Measurements from ENCODE around the gene SYT3.
"Not testable (repeated sequence)": the region's sequence is repeated elsewhere in the genome, so short reads cannot be mapped to it uniquely, and the experiment has no call there.

DNA sequence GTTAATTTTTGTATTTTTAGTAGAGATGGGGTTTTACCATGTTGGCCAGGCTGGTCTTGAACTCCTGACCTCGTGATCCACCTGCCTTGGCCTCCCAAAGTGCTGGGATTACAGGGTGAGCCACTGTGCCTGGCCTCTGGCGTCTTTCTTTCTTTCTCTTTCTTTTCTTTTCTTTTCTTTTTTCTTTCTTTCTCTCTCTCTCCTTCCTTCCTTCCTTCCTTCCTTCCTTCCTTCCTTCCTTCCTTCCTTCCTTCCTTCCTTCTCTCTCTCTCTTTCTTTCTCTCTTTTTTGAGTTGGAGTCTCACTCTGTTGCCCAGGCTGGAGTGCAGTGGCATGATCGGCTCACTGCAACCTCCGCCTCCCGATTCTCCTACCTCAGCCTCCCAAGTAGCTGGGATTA is 20.5 kb downstream of the SYT3 start:
- TF ChIP-seq, protein P1, sequence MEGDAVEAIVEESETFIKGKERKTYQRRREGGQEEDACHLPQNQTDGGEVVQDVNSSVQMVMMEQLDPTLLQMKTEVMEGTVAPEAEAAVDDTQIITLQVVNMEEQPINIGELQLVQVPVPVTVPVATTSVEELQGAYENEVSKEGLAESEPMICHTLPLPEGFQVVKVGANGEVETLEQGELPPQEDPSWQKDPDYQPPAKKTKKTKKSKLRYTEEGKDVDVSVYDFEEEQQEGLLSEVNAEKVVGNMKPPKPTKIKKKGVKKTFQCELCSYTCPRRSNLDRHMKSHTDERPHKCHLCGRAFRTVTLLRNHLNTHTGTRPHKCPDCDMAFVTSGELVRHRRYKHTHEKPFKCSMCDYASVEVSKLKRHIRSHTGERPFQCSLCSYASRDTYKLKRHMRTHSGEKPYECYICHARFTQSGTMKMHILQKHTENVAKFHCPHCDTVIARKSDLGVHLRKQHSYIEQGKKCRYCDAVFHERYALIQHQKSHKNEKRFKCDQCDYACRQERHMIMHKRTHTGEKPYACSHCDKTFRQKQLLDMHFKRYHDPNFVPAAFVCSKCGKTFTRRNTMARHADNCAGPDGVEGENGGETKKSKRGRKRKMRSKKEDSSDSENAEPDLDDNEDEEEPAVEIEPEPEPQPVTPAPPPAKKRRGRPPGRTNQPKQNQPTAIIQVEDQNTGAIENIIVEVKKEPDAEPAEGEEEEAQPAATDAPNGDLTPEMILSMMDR (conservative IDR thresholded peaks at IDR 0.05; ENCODE audit: low read depth in 2 of 2), result not testable (repeated sequence)
- not testable (repeated sequence) for TF ChIP-seq POLR2AphosphoS5 (IDR thresholded peaks at IDR 0.05; ENCODE audit: low read depth); EZH2 (IDR thresholded peaks at IDR 0.05; ENCODE audit: low read depth, unreplicated experiment); CREB1 (CRISPR knock-in tag; IDR thresholded peaks at IDR 0.05; ENCODE audit: low read depth); JUNB (IDR thresholded peaks at IDR 0.05; ENCODE audit: unreplicated experiment); EZH2phosphoT487 (IDR thresholded peaks at IDR 0.05; ENCODE audit: unreplicated experiment); NANOG (IDR thresholded peaks at IDR 0.05; ENCODE audit: borderline replicate concordance); STAT1 (IDR thresholded peaks at IDR 0.05; ENCODE audit: unreplicated experiment); ZNF114 (CRISPR knock-in tag; IDR thresholded peaks at IDR 0.05)
- TF ChIP-seq, protein P2, sequence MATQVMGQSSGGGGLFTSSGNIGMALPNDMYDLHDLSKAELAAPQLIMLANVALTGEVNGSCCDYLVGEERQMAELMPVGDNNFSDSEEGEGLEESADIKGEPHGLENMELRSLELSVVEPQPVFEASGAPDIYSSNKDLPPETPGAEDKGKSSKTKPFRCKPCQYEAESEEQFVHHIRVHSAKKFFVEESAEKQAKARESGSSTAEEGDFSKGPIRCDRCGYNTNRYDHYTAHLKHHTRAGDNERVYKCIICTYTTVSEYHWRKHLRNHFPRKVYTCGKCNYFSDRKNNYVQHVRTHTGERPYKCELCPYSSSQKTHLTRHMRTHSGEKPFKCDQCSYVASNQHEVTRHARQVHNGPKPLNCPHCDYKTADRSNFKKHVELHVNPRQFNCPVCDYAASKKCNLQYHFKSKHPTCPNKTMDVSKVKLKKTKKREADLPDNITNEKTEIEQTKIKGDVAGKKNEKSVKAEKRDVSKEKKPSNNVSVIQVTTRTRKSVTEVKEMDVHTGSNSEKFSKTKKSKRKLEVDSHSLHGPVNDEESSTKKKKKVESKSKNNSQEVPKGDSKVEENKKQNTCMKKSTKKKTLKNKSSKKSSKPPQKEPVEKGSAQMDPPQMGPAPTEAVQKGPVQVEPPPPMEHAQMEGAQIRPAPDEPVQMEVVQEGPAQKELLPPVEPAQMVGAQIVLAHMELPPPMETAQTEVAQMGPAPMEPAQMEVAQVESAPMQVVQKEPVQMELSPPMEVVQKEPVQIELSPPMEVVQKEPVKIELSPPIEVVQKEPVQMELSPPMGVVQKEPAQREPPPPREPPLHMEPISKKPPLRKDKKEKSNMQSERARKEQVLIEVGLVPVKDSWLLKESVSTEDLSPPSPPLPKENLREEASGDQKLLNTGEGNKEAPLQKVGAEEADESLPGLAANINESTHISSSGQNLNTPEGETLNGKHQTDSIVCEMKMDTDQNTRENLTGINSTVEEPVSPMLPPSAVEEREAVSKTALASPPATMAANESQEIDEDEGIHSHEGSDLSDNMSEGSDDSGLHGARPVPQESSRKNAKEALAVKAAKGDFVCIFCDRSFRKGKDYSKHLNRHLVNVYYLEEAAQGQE (IDR thresholded peaks at IDR 0.05; ENCODE audit: unreplicated experiment), result not testable (repeated sequence)
- TF ChIP-seq, protein P3, sequence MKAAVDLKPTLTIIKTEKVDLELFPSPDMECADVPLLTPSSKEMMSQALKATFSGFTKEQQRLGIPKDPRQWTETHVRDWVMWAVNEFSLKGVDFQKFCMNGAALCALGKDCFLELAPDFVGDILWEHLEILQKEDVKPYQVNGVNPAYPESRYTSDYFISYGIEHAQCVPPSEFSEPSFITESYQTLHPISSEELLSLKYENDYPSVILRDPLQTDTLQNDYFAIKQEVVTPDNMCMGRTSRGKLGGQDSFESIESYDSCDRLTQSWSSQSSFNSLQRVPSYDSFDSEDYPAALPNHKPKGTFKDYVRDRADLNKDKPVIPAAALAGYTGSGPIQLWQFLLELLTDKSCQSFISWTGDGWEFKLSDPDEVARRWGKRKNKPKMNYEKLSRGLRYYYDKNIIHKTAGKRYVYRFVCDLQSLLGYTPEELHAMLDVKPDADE (IDR thresholded peaks at IDR 0.05), result not testable (repeated sequence)

All from GM23338 (cell line).